ENCODE results near the gene ADAT3.
A peak's percentile ranks its signal among the peaks of the same experiment; 100 is the strongest.

Gene ADAT3

DNA sequence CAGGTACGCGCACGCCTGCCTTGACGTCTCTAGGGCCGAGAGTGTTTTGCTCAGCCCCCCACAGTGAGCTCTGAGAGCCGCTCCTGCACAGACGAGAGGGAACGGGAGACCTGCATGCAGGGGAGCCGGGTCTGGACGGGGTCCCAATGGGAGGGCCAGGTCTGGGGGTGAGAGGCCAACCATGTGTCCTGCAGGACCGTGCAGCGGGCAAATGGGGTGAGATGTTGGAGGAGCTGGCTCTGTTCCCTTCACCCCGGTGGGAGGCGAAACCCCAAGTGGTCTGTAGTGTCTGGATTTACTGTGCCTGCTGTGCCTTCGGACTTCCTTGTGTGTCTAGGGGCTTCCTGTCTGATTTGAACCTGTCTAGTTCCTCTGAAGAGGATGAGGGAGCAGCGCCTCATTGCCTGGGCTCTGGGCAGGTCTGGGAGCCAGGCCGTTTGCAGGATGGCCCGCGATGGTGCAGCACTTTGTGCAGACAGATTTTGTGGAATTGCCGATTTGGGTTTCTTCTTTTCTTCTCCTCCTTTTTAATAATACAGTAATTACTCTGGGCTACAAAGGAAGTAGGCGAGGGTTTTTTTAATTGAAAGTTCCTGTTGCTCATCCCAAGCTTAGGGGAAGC, 37.8 kb downstream of the ADAT3 start:
- DNase-seq (no peak), ATAC-seq (ENCODE audit: insufficient read depth, low read depth) (no peak)
- Histone ChIP-seq H3K27ac (ENCODE audit: low read length) (peak overlapping the region; percentile 90), H3K4me3 (ENCODE audit: low read depth in 1 of 2, low read length in 2 of 2) (peak overlapping the region; percentile 77 to 95; a peak in 3 of 4 replicates), H3K9ac (ENCODE audit: low read depth, low read length) (peak overlapping the region; percentile 73), H3K4me2 (ENCODE audit: insufficient read depth, low read length) (peak overlapping the region; percentile 94), H2AFZ (ENCODE audit: low read depth, low read length) (no peak overlapping the region), H3K79me2 (ENCODE audit: insufficient read depth, low read length) (peaks cover 71% of the 10 kb centered on the region), H3K9me3 (ENCODE audit: insufficient read depth, low read length, severe bottlenecking) (no peaks in the 10 kb centered on the region), H3K27me3 (ENCODE audit: insufficient read depth, low read length, poor library complexity) (no peaks in the 10 kb centered on the region), H3K4me1 (ENCODE audit: insufficient read depth, low read length) (peaks cover 37% of the 10 kb centered on the region), H3K36me3 (ENCODE audit: insufficient read depth, low read length) (peaks cover 16% of the 10 kb centered on the region), H4K20me1 (ENCODE audit: insufficient read depth, low read length) (peaks cover 58% of the 10 kb centered on the region)
- TF ChIP-seq EZH2 (IDR thresholded peaks at IDR 0.05; ENCODE audit: borderline replicate concordance, low read depth, low read length, severe bottlenecking): no peak
- TF ChIP-seq CTCF (IDR thresholded peaks at IDR 0.05; ENCODE audit: borderline replicate concordance, extremely low read depth, low read length, poor library complexity, severe bottlenecking): no peak

DNA sequence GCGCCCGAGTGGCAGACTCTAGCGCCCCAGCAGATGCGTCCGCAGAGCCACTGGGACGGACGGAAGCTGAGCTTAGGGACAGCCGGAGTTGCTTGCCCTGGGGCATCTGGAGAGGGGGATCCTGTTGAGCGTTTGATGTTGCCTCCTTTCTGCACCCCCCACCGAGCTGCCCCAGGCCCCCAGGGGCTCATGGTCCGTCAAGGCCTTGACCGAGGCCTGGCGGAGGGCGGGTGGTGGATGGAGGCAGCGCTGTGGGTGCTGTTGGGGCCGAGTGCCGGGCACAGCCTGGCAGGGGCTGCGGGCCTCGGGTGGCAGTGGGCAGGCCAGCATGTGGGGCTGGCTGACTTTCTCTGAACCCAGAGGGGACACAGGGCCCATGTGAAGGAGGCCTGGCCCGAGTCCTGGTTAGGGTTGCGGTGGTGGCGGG, 38.5 kb downstream of the ADAT3 start:
- peaks cover 61% of the 10 kb centered on the region for H4K20me1 ChIP-seq (ENCODE audit: insufficient read depth, low read length)
- H3K9ac ChIP-seq (ENCODE audit: low read depth, low read length): peak overlapping the region; percentile 73
- peak overlapping the region in 1 of 2 experiments; percentile 95; a peak in 2 of 4 replicates for H3K4me3 ChIP-seq (ENCODE audit: low read depth in 1 of 2, low read length in 2 of 2)
- H2AFZ ChIP-seq (ENCODE audit: low read depth, low read length): no peak overlapping the region
- H3K4me2 ChIP-seq (ENCODE audit: insufficient read depth, low read length): peak overlapping the region; percentile 94
- no peaks in the 10 kb centered on the region for H3K27me3 ChIP-seq (ENCODE audit: insufficient read depth, low read length, poor library complexity)
- H3K9me3 ChIP-seq (ENCODE audit: insufficient read depth, low read length, severe bottlenecking): no peaks in the 10 kb centered on the region
- peaks cover 37% of the 10 kb centered on the region for H3K4me1 ChIP-seq (ENCODE audit: insufficient read depth, low read length)
- peak overlapping the region; percentile 90 for H3K27ac ChIP-seq (ENCODE audit: low read length)
- H3K79me2 ChIP-seq (ENCODE audit: insufficient read depth, low read length): peaks cover 76% of the 10 kb centered on the region
- DNase-seq (no peak), ATAC-seq (ENCODE audit: insufficient read depth, low read depth) (no peak)
- H3K36me3 ChIP-seq (ENCODE audit: insufficient read depth, low read length): peaks cover 19% of the 10 kb centered on the region
- no peak for TF ChIP-seq EZH2 (IDR thresholded peaks at IDR 0.05; ENCODE audit: borderline replicate concordance, low read depth, low read length, severe bottlenecking)

- H2AFZ ChIP-seq (ENCODE audit: low read depth, low read length): no peak overlapping the region
- no peaks in the 10 kb centered on the region for H3K9me3 ChIP-seq (ENCODE audit: insufficient read depth, low read length, severe bottlenecking)
- peaks cover 83% of the 10 kb centered on the region for H3K79me2 ChIP-seq (ENCODE audit: insufficient read depth, low read length)
- TF ChIP-seq EZH2 (IDR thresholded peaks at IDR 0.05; ENCODE audit: borderline replicate concordance, low read depth, low read length, severe bottlenecking) (no peak), CTCF (IDR thresholded peaks at IDR 0.05; ENCODE audit: borderline replicate concordance, extremely low read depth, low read length, poor library complexity, severe bottlenecking) (no peak)
- H3K36me3 ChIP-seq (ENCODE audit: insufficient read depth, low read length): peaks cover 25% of the 10 kb centered on the region
- peak overlapping the region; percentile 90 for H3K27ac ChIP-seq (ENCODE audit: low read length)
- H4K20me1 ChIP-seq (ENCODE audit: insufficient read depth, low read length): peaks cover 68% of the 10 kb centered on the region
- peaks cover 37% of the 10 kb centered on the region for H3K4me1 ChIP-seq (ENCODE audit: insufficient read depth, low read length)
- no peak for DNase-seq
- H3K27me3 ChIP-seq (ENCODE audit: insufficient read depth, low read length, poor library complexity): no peaks in the 10 kb centered on the region
- peak overlapping the region in 1 of 2 experiments; percentile 95; a peak in 2 of 4 replicates for H3K4me3 ChIP-seq (ENCODE audit: low read depth in 1 of 2, low read length in 2 of 2)
- peak overlapping the region; percentile 73 for H3K9ac ChIP-seq (ENCODE audit: low read depth, low read length)
- peak overlapping the region; percentile 94 for H3K4me2 ChIP-seq (ENCODE audit: insufficient read depth, low read length)
- no peak for ATAC-seq (ENCODE audit: insufficient read depth, low read depth)
Observed at GRCh38 chr19:1944088-1944915, 39.1 kb downstream of the ADAT3 start.
